ENCODE measurements around the gene PPP1R2. TPM values are rescaled to one million over a fixed set of nuclear protein-coding genes. Genes with fewer than 3 reads are reported as not detected.

Gene PPP1R2
- total RNA-seq, 2 donors from 2014 or later, result 24.2 to 30.7 TPM

- Histone ChIP-seq H3K9me3 (ENCODE audit: control insufficient read depth, low read length) (no peaks in the 10 kb centered on the region), H3K9ac (ENCODE audit: extremely low read depth, low read length, poor library complexity, severe bottlenecking) (no peak overlapping the region), H3K4me1 (ENCODE audit: control insufficient read depth, insufficient read depth, low read length) (no peaks in the 10 kb centered on the region), H3K27me3 (ENCODE audit: control insufficient read depth, insufficient read depth, low read length, poor library complexity, severe bottlenecking) (no peaks in the 10 kb centered on the region), H3K36me3 (ENCODE audit: control insufficient read depth, insufficient read depth, low read length) (peaks cover 11% of the 10 kb centered on the region), H3K27ac (ENCODE audit: low read depth, low read length) (no peak overlapping the region), H3K4me3 (ENCODE audit: low read length) (no peak overlapping the region)
- 93 to 100% methylated on average over 1 to 3 of the region's 3 CpGs for WGBS, 2 experiments (ENCODE audit: insufficient coverage in 1 of 2, insufficient read length in 1 of 2)
- Mint-ChIP-seq H3K36me3 (ENCODE audit: low read depth) (peaks cover 16% of the 10 kb centered on the region), H3K4me3 (no peak overlapping the region), H3K4me1 (no peaks in the 10 kb centered on the region), H3K27ac (no peak overlapping the region), H3K27me3 (ENCODE audit: insufficient read depth) (no peaks in the 10 kb centered on the region), H3K9me3 (peaks cover 2% of the 10 kb centered on the region)
- DNase-seq, result no peak
- TF ChIP-seq CTCF (conservative IDR thresholded peaks at IDR 0.05), result no peak
Measured at GRCh38 chr3:195532345-195532744, 10.8 kb downstream of the PPP1R2 start.

- Histone ChIP-seq H3K27ac (ENCODE audit: low read depth, low read length) (no peak overlapping the region), H3K27me3 (ENCODE audit: control insufficient read depth, insufficient read depth, low read length, poor library complexity, severe bottlenecking) (no peaks in the 10 kb centered on the region), H3K4me1 (ENCODE audit: control insufficient read depth, insufficient read depth, low read length) (no peaks in the 10 kb centered on the region), H3K36me3 (ENCODE audit: control insufficient read depth, insufficient read depth, low read length) (peaks cover 11% of the 10 kb centered on the region), H3K9ac (ENCODE audit: extremely low read depth, low read length, poor library complexity, severe bottlenecking) (no peak overlapping the region), H3K9me3 (ENCODE audit: control insufficient read depth, low read length) (no peaks in the 10 kb centered on the region), H3K4me3 (ENCODE audit: low read length) (no peak overlapping the region)
- H3K4me1 Mint-ChIP-seq, result no peaks in the 10 kb centered on the region
- H3K4me3 Mint-ChIP-seq, result no peak overlapping the region
- H3K27ac Mint-ChIP-seq, result no peak overlapping the region
- peaks cover 16% of the 10 kb centered on the region for H3K36me3 Mint-ChIP-seq (ENCODE audit: low read depth)
- WGBS, 2 experiments (ENCODE audit: insufficient coverage in 1 of 2, insufficient read length in 1 of 2), result 95 to 100% methylated on average over 5 of the region's 5 CpGs
- peaks cover 2% of the 10 kb centered on the region for H3K9me3 Mint-ChIP-seq
- no peaks in the 10 kb centered on the region for H3K27me3 Mint-ChIP-seq (ENCODE audit: insufficient read depth)
- TF ChIP-seq CTCF (conservative IDR thresholded peaks at IDR 0.05), result no peak
- no peak for DNase-seq
Measured at GRCh38 chr3:195531683-195532082, 11.4 kb downstream of the PPP1R2 start.

- Histone ChIP-seq H3K9ac (ENCODE audit: extremely low read depth, low read length, poor library complexity, severe bottlenecking) (no peak overlapping the region), H3K4me3 (ENCODE audit: low read length) (no peak overlapping the region), H3K27ac (ENCODE audit: low read depth, low read length) (no peak overlapping the region), H3K27me3 (ENCODE audit: control insufficient read depth, insufficient read depth, low read length, poor library complexity, severe bottlenecking) (no peaks in the 10 kb centered on the region), H3K9me3 (ENCODE audit: control insufficient read depth, low read length) (no peaks in the 10 kb centered on the region), H3K36me3 (ENCODE audit: control insufficient read depth, insufficient read depth, low read length) (peaks cover 39% of the 10 kb centered on the region), H3K4me1 (ENCODE audit: control insufficient read depth, insufficient read depth, low read length) (no peaks in the 10 kb centered on the region)
- H3K27ac Mint-ChIP-seq, result no peak overlapping the region
- no peak overlapping the region for H3K4me3 Mint-ChIP-seq
- H3K27me3 Mint-ChIP-seq (ENCODE audit: insufficient read depth), result no peaks in the 10 kb centered on the region
- 85 to 89% methylated on average over 4 of the region's 4 CpGs for WGBS, 2 experiments (ENCODE audit: insufficient coverage in 1 of 2, insufficient read length in 1 of 2)
- TF ChIP-seq CTCF (conservative IDR thresholded peaks at IDR 0.05), result no peak
- H3K9me3 Mint-ChIP-seq, result no peaks in the 10 kb centered on the region
- H3K4me1 Mint-ChIP-seq, result no peaks in the 10 kb centered on the region
- peaks cover 19% of the 10 kb centered on the region for H3K36me3 Mint-ChIP-seq (ENCODE audit: low read depth)
- DNase-seq, result no peak
Measured at GRCh38 chr3:195526492-195526891, 16.6 kb downstream of the PPP1R2 start.
